KOPT-K1 (cell line): ENCODE measurements around the gene SEC23IP.

Experiments
- H3K27ac ChIP-seq: fragments of 200-600 bp; sonication (generic); 2 replicates; pipeline ENCODE4 v1.5.1; 2016; ENCODE audit warnings: antibody characterized with exemption, mild to moderate bottlenecking, low read depth, low read length; ENCODE audit not compliant: poor library complexity, severe bottlenecking
- H3K36me3 ChIP-seq: fragments of 200-600 bp; sonication (generic); 2 replicates; pipeline ENCODE4 v1.5.1; 2017; ENCODE audit warnings: antibody characterized with exemption, mild to moderate bottlenecking, low read length, moderate library complexity; ENCODE audit not compliant: insufficient read depth
- H3K9me3 ChIP-seq: fragments of 200-600 bp; sonication (generic); 2 replicates; pipeline ENCODE4 v1.5.1; 2017; ENCODE audit warnings: antibody characterized with exemption, low read length, mild to moderate bottlenecking; ENCODE audit not compliant: insufficient read depth, poor library complexity, severe bottlenecking

SEC23IP gene

GRCh38 chr10:119892188-119893065 is at the start of gene SEC23IP:
TSS of gene SEC23IP (plus strand) at chr10:119892730. CDS start at chr10:119892783, 53 bp downstream.
- peaks cover 4% of the 10 kb centered on the region for H3K9me3 ChIP-seq
- H3K36me3 ChIP-seq = peaks cover 19% of the 10 kb centered on the region; the same call in 1 of the 2 replicates
- H3K27ac ChIP-seq = peak within 1 kb of the TSS; percentile 74

- Histone ChIP-seq H3K36me3 (peaks cover 99% of the 10 kb centered on the region), H3K9me3 (no peaks in the 10 kb centered on the region)
Measured at GRCh38 chr10:119845656-119846055, 46.9 kb upstream of the SEC23IP start.

GRCh38 chr10:119849031-119849789 is 43.3 kb upstream of the SEC23IP start:
- Histone ChIP-seq H3K36me3 (peaks cover 99% of the 10 kb centered on the region), H3K9me3 (no peaks in the 10 kb centered on the region), H3K27ac (no peak overlapping the region)

More at GRCh38 chr10:119845656-119846055, 46.9 kb upstream of the SEC23IP start:
- H3K27ac ChIP-seq = no peak overlapping the region

GRCh38 chr10:119849944-119850343 is 42.6 kb upstream of the SEC23IP start:
- H3K36me3 ChIP-seq = peaks cover 98% of the 10 kb centered on the region
- H3K9me3 ChIP-seq = no peaks in the 10 kb centered on the region
- H3K27ac ChIP-seq = no peak overlapping the region

- H3K36me3 ChIP-seq = peaks cover 98% of the 10 kb centered on the region
- no peak overlapping the region for H3K27ac ChIP-seq
- no peaks in the 10 kb centered on the region for H3K9me3 ChIP-seq
Measured at GRCh38 chr10:119852277-119852676, 40.3 kb upstream of the SEC23IP start.

- Histone ChIP-seq H3K9me3 (no peaks in the 10 kb centered on the region), H3K27ac (no peak overlapping the region), H3K36me3 (peaks cover 98% of the 10 kb centered on the region)
Measured at GRCh38 chr10:119852822-119853221, 39.7 kb upstream of the SEC23IP start.

GRCh38 chr10:119853574-119853973 is 39.0 kb upstream of the SEC23IP start:
- H3K9me3 ChIP-seq = no peaks in the 10 kb centered on the region
- no peak overlapping the region for H3K27ac ChIP-seq
- peaks cover 98% of the 10 kb centered on the region for H3K36me3 ChIP-seq

GRCh38 chr10:119858063-119858462 is 34.5 kb upstream of the SEC23IP start:
- no peaks in the 10 kb centered on the region for H3K9me3 ChIP-seq
- H3K36me3 ChIP-seq = peaks cover 65% of the 10 kb centered on the region
- H3K27ac ChIP-seq = no peak overlapping the region

- peaks cover 59% of the 10 kb centered on the region for H3K36me3 ChIP-seq
- peaks cover 10% of the 10 kb centered on the region for H3K9me3 ChIP-seq
- no peak overlapping the region for H3K27ac ChIP-seq
Measured at GRCh38 chr10:119859420-119860258, 32.9 kb upstream of the SEC23IP start.

- Histone ChIP-seq H3K36me3 (peaks cover 60% of the 10 kb centered on the region), H3K27ac (no peak overlapping the region), H3K9me3 (peaks cover 24% of the 10 kb centered on the region)
Measured at GRCh38 chr10:119860866-119861607, 31.5 kb upstream of the SEC23IP start.

- H3K27ac ChIP-seq = no peak overlapping the region
- peaks cover 48% of the 10 kb centered on the region for H3K36me3 ChIP-seq
- peaks cover 24% of the 10 kb centered on the region for H3K9me3 ChIP-seq
Measured at GRCh38 chr10:119862524-119862923, 30.0 kb upstream of the SEC23IP start.

- Histone ChIP-seq H3K27ac (no peak overlapping the region), H3K9me3 (peaks cover 24% of the 10 kb centered on the region)
Measured at GRCh38 chr10:119863951-119864565, 28.5 kb upstream of the SEC23IP start.

GRCh38 chr10:119865699-119866240 is 26.8 kb upstream of the SEC23IP start:
- H3K36me3 ChIP-seq = peaks cover 31% of the 10 kb centered on the region
- peaks cover 24% of the 10 kb centered on the region for H3K9me3 ChIP-seq

More at GRCh38 chr10:119863951-119864565, 28.5 kb upstream of the SEC23IP start:
- H3K36me3 ChIP-seq = peaks cover 33% of the 10 kb centered on the region

More at GRCh38 chr10:119865699-119866240, 26.8 kb upstream of the SEC23IP start:
- no peak overlapping the region for H3K27ac ChIP-seq
